HG03378 (cell line): ENCODE measurements around the gene GP5.

Experiments used
- ATAC-seq: cut with Tn5 transposase; IDR thresholded peaks from one replicate; pipeline ENCODE4 v1.9.1; 2021; ENCODE audit warnings: mild to moderate bottlenecking, moderate library complexity; ENCODE audit not compliant: unreplicated experiment

GP5 gene

GRCh38 chr3:194399166-194399565, at the start of gene GP5:
TSS of gene GP5 (minus strand) at chr3:194399266. CDS start at chr3:194398282, 984 bp downstream.
- no peak for ATAC-seq

- no peak for ATAC-seq
These were observed 48.6 kb upstream of the GP5 start for GRCh38 chr3:194447657-194448056.

- ATAC-seq: no peak
These were observed 48.1 kb upstream of the GP5 start for GRCh38 chr3:194447161-194447560.

- no peak for ATAC-seq
These were observed 47.7 kb upstream of the GP5 start for GRCh38 chr3:194446754-194447153.

- no peak for ATAC-seq
These were observed 47.1 kb upstream of the GP5 start for GRCh38 chr3:194446172-194446571.

GRCh38 chr3:194443901-194444300, 44.8 kb upstream of the GP5 start:
- no peak for ATAC-seq

- ATAC-seq: no peak
These were observed 41.7 kb upstream of the GP5 start for GRCh38 chr3:194440756-194441155.

GRCh38 chr3:194439881-194440550, 41.0 kb upstream of the GP5 start:
- ATAC-seq: no peak

- ATAC-seq: no peak
These were observed 35.4 kb upstream of the GP5 start for GRCh38 chr3:194434503-194434902.

- no peak for ATAC-seq
These were observed 32.5 kb upstream of the GP5 start for GRCh38 chr3:194431554-194431953.

- ATAC-seq: no peak
These were observed 26.3 kb upstream of the GP5 start for GRCh38 chr3:194425399-194425798.

- no peak for ATAC-seq
These were observed 25.9 kb upstream of the GP5 start for GRCh38 chr3:194424953-194425352.

- no peak for ATAC-seq
These were observed 25.3 kb upstream of the GP5 start for GRCh38 chr3:194424373-194424772.

- no peak for ATAC-seq
These were observed 24.3 kb upstream of the GP5 start for GRCh38 chr3:194423317-194423716.

- no peak for ATAC-seq
These were observed 23.1 kb upstream of the GP5 start for GRCh38 chr3:194422188-194422587.

- ATAC-seq: no peak
These were observed 19.6 kb upstream of the GP5 start for GRCh38 chr3:194418671-194419070.

- ATAC-seq: no peak
These were observed 8.4 kb upstream of the GP5 start for GRCh38 chr3:194407423-194407822.

- no peak for ATAC-seq
These were observed 6.7 kb upstream of the GP5 start for GRCh38 chr3:194405766-194406165.

GRCh38 chr3:194404365-194405140, 5.5 kb upstream of the GP5 start:
- ATAC-seq: no peak

- no peak for ATAC-seq
These were observed 2.8 kb upstream of the GP5 start for GRCh38 chr3:194401868-194402329.

- ATAC-seq: no peak
These were observed 2.3 kb upstream of the GP5 start for GRCh38 chr3:194401346-194401745.

GRCh38 chr3:194399874-194400411, 877 bp upstream of the GP5 start:
- ATAC-seq: no peak
